Measurements from ENCODE around the gene C9orf43. TPM values are rescaled to one million over a fixed set of nuclear protein-coding genes. Genes with fewer than 3 reads are reported as not detected.
A peak's percentile ranks its signal among the peaks of the same experiment; 100 is the strongest.

The C9orf43 gene
- total and polyA plus RNA-seq, 12 donors, result 0.65 to 5.1 (median 1.8) TPM

GRCh38 chr9:113373676-113374392 lies 36.7 kb upstream of the C9orf43 start:
- Histone ChIP-seq H3K4me3 (no peak overlapping the region), H3K27ac (peak overlapping the region in 2 of 5 donors; percentile 36 to 68), H3K9me3 (replicated peaks in 1 of 3) (no peaks in the 10 kb centered on the region), H3K36me3 (replicated peaks in 1 of 2) (peaks cover 0 to 25% of the 10 kb centered on the region in 2 donors), H3K27me3 (no peaks in the 10 kb centered on the region), H3K4me1 (replicated peaks in 1 of 2) (peaks cover 26 to 31% of the 10 kb centered on the region in 2 donors)
- intact Hi-C loops (cut with DNase I), result no loop called here
- DNase-seq, result peak in 2 of 7 donors; percentile 29 to 53
- 66 to 80% (median 73%) methylated on average over 10 to 24 of the region's 24 CpGs for WGBS, 4 donors
- TF ChIP-seq CTCF (IDR thresholded peaks at IDR 0.05) (no peak), POLR2A (IDR thresholded peaks at IDR 0.05) (no peak)

GRCh38 chr9:113375057-113376023 lies 35.2 kb upstream of the C9orf43 start:
- Histone ChIP-seq H3K27ac (peak overlapping the region; percentile 87 to 99 (median 91)), H3K27me3 (no peaks in the 10 kb centered on the region), H3K9me3 (replicated peaks in 1 of 3) (no peaks in the 10 kb centered on the region), H3K36me3 (replicated peaks in 1 of 2) (peaks cover 0 to 25% of the 10 kb centered on the region in 2 donors), H3K4me1 (replicated peaks in 1 of 2) (peaks cover 31 to 36% of the 10 kb centered on the region in 2 donors), H3K4me3 (peak overlapping the region in 2 of 4 donors; percentile 78 to 99)
- WGBS, 4 donors, result 47 to 66% (median 60%) methylated on average over 6 of the region's 6 CpGs
- intact Hi-C loops (cut with DNase I), result no loop called here
- peak; percentile 51 to 87 (median 82) for DNase-seq
- TF ChIP-seq CTCF (IDR thresholded peaks at IDR 0.05) (no peak), POLR2A (IDR thresholded peaks at IDR 0.05) (peak in 1 of 2 donors; percentile 67)

- Histone ChIP-seq H3K4me1 (replicated peaks in 1 of 2) (peaks cover 31 to 43% of the 10 kb centered on the region in 2 donors), H3K9me3 (replicated peaks in 1 of 3) (no peaks in the 10 kb centered on the region), H3K27me3 (no peaks in the 10 kb centered on the region), H3K27ac (peak within 1 kb of the TSS; percentile 87 to 99 (median 91)), H3K36me3 (replicated peaks in 1 of 2) (peaks cover 0 to 25% of the 10 kb centered on the region in 2 donors), H3K4me3 (peak within 1 kb of the TSS; percentile 78 to 99 (median 88))
- WGBS, 4 donors, result 1 to 5% (median 1%) methylated on average over 12 to 73 of the region's 74 CpGs
- intact Hi-C loops (cut with DNase I), result no loop called here
- peak; percentile 87 to 92 (median 90) for DNase-seq
- TF ChIP-seq CTCF (IDR thresholded peaks at IDR 0.05) (no peak), POLR2A (IDR thresholded peaks at IDR 0.05) (peak; percentile 63 to 95)
Measured at GRCh38 chr9:113376634-113377567, 33.6 kb upstream of the C9orf43 start, which contains the start of gene HDHD3. TSS of gene HDHD3 (minus strand) at chr9:113376986. CDS start at chr9:113374354, 2,632 bp downstream.
